Coronary artery (tissue), 2 donors: ENCODE results near the gene DNAAF8.
A peak's percentile ranks its signal among the peaks of the same experiment; 100 is the strongest.

Source experiments
- DNase-seq: peaks from one replicate; pipeline ENCODE4 v3.0.0-alpha.2; 2017; ENCODE audit warnings: low spot score
- H3K27ac ChIP-seq, 2 donors: fragments of 200-600 bp; sonication (generic); one replicate each; pipeline ENCODE4 v1.5.1; 2016 to 2019
- H3K4me3 ChIP-seq: fragments of 200-600 bp; sonication (generic); 2 replicates; pipeline ENCODE4 v1.5.1; 2016; ENCODE audit warnings: mild to moderate bottlenecking, moderate library complexity
- TF ChIP-seq, protein P1 (sequence below): fragments of 200-600 bp; sonication (generic); IDR thresholded peaks from one replicate; pipeline ENCODE4 v1.5.1; 2019; ENCODE audit warnings: antibody characterized with exemption

The DNAAF8 gene

DNA sequence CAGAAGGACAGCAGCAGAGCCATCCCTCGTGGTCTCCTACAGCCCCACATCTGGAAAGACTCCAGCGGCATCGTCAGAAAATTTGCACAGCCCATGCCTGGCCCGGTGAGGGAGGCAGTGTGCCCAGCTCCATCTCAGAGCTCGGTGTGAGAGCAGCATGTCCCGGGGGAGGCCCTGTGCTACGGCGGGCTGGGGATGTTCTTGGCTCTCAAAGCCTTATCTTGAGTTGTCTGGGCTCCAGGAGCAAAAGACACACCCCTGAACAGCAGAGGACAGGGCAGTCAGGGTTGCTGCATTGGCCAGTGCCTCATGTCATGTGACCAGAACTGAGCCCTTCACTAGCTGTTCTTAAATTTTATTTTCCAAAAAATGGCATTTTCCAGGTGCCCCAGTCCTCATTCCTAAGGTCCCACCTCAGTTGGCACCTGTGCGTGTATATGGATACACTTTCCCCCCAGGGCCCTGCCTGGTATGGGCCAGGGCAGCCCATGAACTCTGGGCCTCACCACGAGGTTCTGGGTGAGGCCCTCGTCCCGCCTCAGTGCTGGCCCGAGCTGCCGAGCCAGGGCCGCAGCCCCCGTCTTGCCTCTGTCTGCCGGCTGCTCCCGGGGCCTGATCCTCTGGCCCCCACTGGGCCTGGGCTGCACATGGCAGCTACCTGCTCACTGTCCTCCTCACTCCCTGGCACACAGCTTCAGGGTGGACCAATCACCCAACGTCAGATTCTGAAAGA, 38.0 kb upstream of the DNAAF8 start:
- TF ChIP-seq, protein P1, sequence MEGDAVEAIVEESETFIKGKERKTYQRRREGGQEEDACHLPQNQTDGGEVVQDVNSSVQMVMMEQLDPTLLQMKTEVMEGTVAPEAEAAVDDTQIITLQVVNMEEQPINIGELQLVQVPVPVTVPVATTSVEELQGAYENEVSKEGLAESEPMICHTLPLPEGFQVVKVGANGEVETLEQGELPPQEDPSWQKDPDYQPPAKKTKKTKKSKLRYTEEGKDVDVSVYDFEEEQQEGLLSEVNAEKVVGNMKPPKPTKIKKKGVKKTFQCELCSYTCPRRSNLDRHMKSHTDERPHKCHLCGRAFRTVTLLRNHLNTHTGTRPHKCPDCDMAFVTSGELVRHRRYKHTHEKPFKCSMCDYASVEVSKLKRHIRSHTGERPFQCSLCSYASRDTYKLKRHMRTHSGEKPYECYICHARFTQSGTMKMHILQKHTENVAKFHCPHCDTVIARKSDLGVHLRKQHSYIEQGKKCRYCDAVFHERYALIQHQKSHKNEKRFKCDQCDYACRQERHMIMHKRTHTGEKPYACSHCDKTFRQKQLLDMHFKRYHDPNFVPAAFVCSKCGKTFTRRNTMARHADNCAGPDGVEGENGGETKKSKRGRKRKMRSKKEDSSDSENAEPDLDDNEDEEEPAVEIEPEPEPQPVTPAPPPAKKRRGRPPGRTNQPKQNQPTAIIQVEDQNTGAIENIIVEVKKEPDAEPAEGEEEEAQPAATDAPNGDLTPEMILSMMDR: no peak
- no peak overlapping the region for H3K4me3 ChIP-seq
- DNase-seq: no peak
- H3K27ac ChIP-seq: peak overlapping the region in 1 of 2 donors; percentile 96

DNA sequence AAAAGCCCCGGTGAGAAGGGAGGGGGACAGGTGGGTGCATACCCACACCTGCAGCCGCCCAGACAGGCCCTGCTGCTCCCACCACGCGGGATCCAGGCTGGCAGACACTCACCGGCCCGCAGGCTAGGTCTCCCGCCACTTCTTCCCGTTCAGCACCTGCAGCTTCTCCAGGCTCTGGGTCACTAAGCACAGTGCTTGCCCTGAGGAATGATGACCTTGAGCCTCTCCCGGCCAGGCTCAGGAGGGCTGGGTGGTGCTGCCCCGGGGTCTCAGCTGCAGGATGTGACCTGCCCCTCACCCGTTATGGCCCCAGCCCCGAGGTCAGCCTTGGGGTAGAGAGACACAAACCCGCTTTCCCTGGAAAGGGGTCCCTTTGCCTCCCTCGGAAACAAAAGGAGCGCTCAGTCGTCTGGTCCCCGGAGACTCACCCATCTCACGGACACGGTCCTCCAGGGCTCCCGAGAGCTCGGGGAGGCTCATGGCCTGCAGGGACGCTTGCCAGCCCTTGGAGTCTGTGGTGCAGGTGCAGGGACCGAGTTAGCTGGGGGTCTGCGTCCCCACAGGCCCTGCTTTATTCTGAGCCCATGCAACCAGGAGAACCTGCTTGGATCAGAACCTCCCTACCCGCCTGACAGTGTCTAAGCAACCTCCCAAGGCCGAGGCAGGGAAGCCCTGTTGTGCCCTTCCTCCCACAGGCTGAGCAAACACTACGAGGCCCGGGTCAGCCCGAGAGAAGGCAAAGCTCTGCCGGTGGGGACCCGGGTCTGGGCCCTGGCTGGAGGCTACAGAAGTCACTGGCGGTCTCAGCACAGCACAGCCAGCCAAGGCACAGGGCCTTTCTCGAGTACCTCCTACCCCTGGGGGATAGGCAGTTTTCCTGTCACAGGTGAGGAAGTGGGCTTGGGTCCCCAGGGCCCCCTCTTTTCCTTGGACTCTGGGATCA, 37.2 kb upstream of the DNAAF8 start:
- no peak overlapping the region for H3K4me3 ChIP-seq
- DNase-seq: no peak
- TF ChIP-seq, protein P1: no peak
- H3K27ac ChIP-seq: peak overlapping the region in 1 of 2 donors; percentile 96

DNA sequence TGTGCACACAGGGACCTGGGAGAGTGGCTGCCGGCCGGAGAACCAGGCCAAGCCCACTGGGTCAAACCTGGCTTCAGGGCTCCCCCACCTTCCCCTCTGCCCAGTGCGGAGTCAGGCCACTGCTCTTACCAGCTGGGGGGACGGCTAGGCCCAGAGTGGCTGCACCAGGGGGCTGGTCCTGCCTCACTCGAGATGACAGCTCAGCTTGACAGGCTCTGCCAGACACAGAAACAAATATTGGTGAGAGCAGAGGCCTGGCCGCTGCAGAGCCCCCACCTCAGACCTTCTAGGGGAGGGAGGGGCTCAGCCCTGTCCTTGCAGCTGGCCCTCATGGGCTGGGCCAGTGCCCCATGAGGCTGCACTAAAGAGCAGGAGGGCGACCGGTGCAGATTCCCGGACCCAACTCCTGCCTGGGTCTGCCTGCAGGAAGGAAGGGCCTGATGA, 36.5 kb upstream of the DNAAF8 start:
- Histone ChIP-seq H3K27ac (no peak overlapping the region), H3K4me3 (no peak overlapping the region)
- TF ChIP-seq, protein P1: no peak
- no peak for DNase-seq

DNA sequence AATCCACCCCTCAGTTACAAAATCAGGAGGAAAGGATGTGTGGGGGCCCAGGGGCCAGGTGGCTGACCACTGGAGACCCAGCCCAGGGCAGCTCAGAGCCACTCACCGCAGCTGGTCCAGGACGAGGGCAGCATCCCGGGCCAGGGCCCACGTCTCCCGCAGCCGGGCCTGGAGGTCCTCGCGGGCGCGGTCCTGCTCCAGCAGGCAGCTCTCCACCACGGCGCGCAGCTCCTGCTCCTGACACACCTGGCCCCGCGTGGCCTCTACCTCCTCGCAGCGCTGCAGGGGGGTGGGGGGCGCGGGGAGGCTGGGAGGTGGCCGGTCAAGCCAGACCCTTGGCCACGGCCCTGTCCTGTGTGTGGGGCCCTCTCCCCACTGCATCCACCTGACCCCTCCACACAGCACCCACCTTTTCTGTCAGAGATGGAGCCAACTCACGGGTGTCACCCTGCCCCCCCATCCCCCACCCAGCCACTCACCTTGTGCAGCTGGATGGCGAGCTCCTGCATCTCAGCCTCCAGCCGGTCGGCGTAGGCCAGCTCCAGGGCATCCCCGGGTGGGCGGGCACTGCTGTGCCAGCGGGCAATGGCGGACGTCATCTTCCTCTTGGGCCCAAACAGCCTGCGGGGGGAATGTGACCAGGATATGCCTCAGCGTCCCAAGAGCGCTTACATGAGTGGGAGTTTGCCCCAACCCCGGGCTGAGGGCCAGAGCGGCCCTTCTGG, 35.9 kb upstream of the DNAAF8 start:
- TF ChIP-seq, protein P1: no peak
- DNase-seq: no peak
- H3K27ac ChIP-seq: no peak overlapping the region

DNA sequence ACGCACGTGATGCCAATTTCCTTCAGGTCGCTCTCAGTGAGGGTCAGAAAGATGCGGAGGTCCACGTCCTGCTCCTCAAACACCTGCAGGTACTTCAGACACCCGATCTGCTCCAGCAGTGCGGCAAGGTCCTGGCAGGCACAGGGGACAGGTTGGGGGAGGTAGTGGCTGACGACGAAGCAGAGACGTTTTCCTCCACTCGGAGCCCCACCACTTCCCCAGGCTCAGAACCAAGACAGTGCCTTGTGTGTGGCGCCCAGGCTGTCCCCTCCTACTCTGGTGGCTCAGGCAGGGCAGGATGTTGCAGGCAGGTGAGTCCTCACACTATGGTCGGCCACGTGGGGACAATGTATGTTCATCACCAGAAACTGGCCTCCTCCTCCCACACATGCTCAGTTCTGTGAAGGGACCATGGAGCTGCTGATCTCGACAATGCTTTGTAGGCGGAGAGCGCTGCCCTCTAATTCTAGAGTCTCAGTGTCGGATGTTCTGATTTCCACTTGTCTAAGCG, 35.2 kb upstream of the DNAAF8 start:
- Histone ChIP-seq H3K4me3 (no peak overlapping the region), H3K27ac (no peak overlapping the region)
- TF ChIP-seq, protein P1: no peak
- no peak for DNase-seq

More for the DNA sequence above, 35.9 kb upstream of the DNAAF8 start:
- H3K4me3 ChIP-seq: no peak overlapping the region

DNA sequence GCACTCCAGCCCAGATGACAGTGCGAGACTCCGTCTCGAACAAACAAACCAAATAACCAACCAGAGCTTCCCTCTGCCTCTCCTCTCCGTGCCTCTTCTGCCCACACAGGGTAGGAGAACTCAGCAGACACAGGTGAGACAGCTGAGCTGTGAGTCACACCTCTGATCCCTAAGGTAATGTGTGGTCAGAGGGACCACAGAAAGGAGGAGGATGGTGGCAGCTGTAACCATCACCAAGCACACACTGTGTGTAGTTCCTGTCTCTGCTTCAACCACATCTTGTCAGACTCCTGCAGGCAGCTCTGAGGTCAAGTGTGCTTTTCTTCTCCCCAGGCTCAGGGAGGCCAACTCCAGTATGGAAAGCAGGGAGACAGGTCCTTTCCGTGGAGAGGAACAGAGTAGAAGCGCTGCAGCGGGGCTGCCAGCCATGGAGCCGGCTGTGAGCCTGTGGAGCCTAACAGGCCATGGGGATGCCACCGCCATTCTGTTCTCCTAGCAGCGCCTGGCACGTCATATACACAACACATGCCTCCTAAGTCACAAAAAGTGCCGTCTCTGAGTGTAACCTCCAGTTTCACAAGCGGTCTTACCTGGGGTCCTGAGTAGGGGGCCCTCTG, 33.8 kb upstream of the DNAAF8 start:
- Histone ChIP-seq H3K4me3 (no peak overlapping the region), H3K27ac (no peak overlapping the region)
- TF ChIP-seq, protein P1: no peak
- no peak for DNase-seq
